HG03520 (cell line): ENCODE measurements around the gene UBE2H.
"Not testable (repeated sequence)": the region's sequence is repeated elsewhere in the genome, so short reads cannot be mapped to it uniquely, and the experiment has no call there.

ENCODE experiments used
- ATAC-seq: cut with Tn5 transposase; IDR thresholded peaks from one replicate; pipeline ENCODE4 v1.9.1; 2021; ENCODE audit warnings: mild to moderate bottlenecking, moderate library complexity; ENCODE audit not compliant: unreplicated experiment

Gene UBE2H

DNA sequence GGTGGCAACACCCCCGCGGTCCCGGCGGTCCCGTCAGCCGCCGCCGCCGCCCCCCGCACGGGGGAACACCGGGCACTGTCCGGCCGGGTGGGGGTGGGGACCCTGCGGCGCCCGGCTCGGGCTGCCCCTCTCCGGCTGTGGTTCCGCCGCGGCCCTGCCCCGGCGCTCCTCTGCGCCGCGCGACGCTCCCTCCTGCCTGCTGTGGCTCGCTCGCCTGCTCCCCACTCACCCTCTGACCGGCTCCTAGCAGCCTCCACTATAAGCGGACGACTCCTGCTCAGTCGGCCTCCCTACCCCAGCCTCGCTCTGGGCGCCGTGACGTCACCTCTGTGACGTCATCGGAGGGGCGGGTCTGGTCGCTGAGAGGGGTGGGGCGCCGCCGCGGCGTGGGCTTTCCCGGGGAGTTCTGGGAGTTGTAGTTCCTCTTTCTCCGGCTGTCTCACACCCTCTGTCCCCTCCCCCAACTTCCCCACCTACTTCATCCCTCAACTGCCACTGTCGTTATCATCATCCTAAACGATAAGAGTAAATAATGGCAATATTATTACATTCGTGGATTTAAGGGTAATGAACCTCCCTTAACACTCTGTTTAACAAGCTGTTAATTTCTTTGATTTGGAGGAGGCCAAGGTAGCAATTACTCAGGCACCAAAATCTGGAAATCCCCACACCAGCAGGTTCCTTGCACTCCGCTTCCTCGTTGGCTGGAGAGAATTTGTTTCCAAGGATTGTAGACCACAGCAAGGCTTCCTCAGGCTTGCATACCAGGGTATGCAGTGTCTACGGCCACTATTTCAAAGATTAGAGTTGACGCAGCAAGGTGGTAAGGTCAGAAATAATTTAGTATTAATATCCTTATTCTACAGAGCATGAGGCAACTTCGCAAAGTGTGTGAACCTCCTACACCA, at the start of gene UBE2H:
Gene UBE2H (minus strand): TSS at position 308 of the 908 bp plus-strand sequence. CDS start 405 bp downstream, outside the sequence.
- peak; percentile 43 for ATAC-seq

GRCh38 chr7:129998446-129998845, 45.7 kb upstream of the UBE2H start:
- ATAC-seq, result no peak

DNA sequence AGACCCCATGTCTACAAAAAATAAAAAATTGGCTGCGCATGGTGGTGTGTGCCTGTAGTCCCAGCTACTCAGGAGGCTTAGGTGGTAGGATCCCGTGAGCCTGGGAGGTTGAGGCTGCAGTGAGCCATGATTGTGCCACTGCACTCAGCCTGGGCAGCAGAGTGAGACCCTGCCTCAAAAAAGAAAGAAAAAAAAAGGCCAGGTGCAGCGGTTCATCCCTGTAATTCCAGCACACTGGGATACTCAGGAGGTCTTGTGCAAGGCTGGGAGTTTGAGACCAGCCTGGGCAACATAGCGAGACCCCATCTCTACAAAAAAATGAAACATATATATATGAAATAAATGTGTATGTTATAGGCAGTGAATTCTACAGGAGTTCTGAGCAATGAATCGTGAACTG, 44.5 kb upstream of the UBE2H start:
- no peak for ATAC-seq

- ATAC-seq, result no peak
Observed at GRCh38 chr7:129993275-129993674, 40.5 kb upstream of the UBE2H start.

DNA sequence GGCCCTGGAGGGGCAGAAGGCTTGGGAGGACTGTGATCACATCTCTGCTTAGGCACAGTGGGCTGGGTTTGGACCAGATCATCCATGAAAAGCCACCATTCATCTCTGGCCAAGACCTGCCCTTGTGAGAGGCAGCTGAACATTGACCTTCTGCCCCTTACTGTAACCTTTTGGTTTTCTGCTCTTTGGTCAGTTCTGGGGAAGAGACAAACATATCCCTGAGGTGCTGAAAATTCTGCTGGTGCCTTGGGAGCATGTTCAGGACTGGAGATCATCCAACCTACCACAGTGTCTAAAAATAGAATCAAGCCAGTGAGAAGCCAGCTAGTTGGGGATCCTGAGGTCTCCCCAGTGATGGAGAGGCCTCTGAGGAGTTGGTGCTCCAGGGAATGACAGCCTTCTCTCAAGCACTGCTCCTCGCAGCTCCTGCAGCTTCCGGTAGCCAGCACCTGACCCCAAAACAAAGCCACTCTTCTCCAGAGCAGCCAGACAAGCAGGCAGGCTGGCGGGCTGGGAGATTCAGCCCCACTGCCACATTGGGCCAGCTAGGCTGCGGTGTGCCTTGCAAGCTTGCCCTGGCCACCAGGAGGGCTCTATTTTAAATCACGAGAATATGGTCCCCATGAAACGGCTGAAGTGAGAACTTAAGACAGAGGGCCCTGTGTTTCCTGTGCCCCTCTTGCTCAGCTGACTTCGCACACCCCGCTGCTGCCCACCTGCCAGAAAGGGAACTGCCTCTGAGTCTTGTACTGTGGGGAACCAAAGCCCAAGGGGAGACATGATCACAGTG, 37.8 kb upstream of the UBE2H start:
- ATAC-seq, result no peak

- no peak for ATAC-seq
Observed at GRCh38 chr7:129989466-129989865, 36.7 kb upstream of the UBE2H start.

DNA sequence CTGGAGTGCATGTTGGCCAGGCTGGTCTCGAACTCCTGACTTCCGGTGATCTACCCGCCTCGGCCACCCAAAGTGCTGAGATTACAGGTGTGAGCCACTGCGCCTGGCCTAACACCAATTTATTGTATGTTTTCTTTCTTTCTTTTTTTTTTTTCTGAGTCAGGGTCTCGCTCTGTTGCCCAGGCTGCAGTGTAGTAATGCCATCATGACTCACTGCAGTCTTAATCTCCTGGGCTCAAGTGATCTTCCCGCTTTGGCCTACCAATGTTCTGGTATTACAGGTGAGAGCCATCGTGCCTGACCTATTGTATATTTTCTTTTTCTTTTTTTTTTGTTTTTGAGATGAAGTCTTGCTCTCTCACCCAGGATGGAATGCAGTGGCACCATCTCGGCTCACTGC, 33.8 kb upstream of the UBE2H start:
- ATAC-seq, result no peak

DNA sequence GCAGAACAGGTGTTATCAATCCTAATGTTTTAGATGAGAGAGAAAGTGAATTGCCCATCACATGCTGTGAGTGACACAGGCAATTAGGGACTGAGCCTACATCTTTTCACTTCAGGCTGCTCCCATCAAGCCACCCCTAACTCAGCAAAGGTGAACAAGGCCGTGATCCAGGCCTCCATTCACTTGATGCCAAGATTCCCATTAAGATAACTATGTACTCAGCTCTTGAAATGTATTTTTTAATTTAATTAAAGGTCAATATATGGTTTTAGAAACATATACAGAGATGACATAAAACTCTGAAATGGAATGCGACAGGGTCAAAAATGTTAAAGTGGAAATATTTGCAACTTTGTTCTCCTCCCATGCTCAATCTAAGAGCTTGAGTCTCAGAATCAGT, 27.9 kb upstream of the UBE2H start:
- ATAC-seq, result no peak

DNA sequence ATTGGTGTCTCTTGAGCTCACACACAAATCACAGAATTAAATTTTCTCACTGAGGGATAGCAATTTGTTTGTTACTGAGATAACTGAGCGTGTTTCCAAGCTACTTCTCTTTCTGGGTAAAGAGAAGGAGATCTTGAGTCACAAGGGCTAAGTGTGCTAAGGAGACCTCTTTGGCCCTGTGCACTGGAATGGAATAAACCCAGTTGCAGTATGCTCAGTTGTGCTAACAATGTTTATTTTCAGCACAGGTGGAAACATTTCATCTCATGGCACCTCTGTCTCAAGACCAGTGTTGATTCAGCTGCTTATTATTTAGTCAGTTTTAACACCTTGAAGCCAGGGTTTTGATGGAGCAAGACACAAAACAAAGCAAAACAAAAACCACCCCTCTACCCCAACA, 22.5 kb upstream of the UBE2H start:
- no peak for ATAC-seq

- no peak for ATAC-seq
Observed at GRCh38 chr7:129970816-129971215, 18.1 kb upstream of the UBE2H start.

GRCh38 chr7:129969881-129970446, 17.2 kb upstream of the UBE2H start:
- ATAC-seq, result no peak

- no peak for ATAC-seq
Observed at GRCh38 chr7:129968592-129969383, 16.0 kb upstream of the UBE2H start.

DNA sequence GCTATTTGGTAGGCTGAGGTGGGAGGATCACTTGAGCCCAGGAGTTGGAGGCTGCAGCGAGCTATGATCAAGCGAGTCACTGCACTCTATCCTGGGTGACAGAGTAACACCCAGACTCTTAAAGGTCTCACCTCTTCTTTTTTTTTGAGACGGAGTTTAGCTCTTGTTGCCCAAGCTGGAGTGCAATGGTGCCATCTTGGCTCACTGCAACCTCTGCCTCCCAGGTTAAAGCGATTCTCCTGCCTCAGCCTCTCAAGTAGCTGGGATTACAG, 7.4 kb upstream of the UBE2H start:
- ATAC-seq, result not testable (repeated sequence)

GRCh38 chr7:129959471-129960203, 6.9 kb upstream of the UBE2H start:
- no peak for ATAC-seq

GRCh38 chr7:129958643-129959470, 6.1 kb upstream of the UBE2H start:
- no peak for ATAC-seq

GRCh38 chr7:129955993-129956543, 3.3 kb upstream of the UBE2H start:
- no peak for ATAC-seq

- peak; percentile 16 for ATAC-seq
Observed at GRCh38 chr7:129952086-129952652, 591 bp downstream of the UBE2H start.

GRCh38 chr7:129951226-129952085, 1.3 kb downstream of the UBE2H start:
- no peak for ATAC-seq
